ENCODE measurements around the gene OR1I1.
A peak's percentile ranks its signal among the peaks of the same experiment; 100 is the strongest.

The OR1I1 gene

GRCh38 chr19:15107061-15108010, 25.3 kb downstream of the OR1I1 start, which contains the start of gene SYDE1:
Gene SYDE1 (plus strand): TSS chr19:15107401. CDS start chr19:15107434, 33 bp downstream.
- POLR2A ChIA-PET = no interaction called here
- peaks cover 0 to 11% (median under 1%) of the 10 kb centered on the region in 4 experiments for H3K36me3 ChIP-seq (ENCODE audit: control insufficient read depth in 4 of 4, insufficient read depth in 4 of 4, low read length in 3 of 4)
- peaks cover 0 to 15% (median 13%) of the 10 kb centered on the region in 4 experiments for H3K4me1 ChIP-seq (ENCODE audit: control extremely low read depth in 1 of 4, control insufficient read depth in 4 of 4, insufficient read depth in 4 of 4, low read length in 3 of 4)
- CTCF ChIA-PET = interaction anchor here (1.0 to 1.1 kb wide), 2 partner anchors 25 to 42 kb away, joined by 3 read pairs; partner anchors contain the start of gene OR1I1
- H3K9me3 ChIP-seq (ENCODE audit: control extremely low read depth in 1 of 5, control insufficient read depth in 4 of 5, insufficient read depth in 2 of 5, low read depth in 1 of 5, low read length in 4 of 5) = peaks cover 0 to 24% (median 11%) of the 10 kb centered on the region in 5 experiments
- peak within 1 kb of the TSS; percentile 50 to 86 (median 69) for H3K4me3 ChIP-seq (ENCODE audit: control insufficient read depth in 1 of 7, extremely low read depth in 1 of 7, insufficient read depth in 4 of 7, low read depth in 2 of 7, low read length in 6 of 7)
- H3K27ac ChIP-seq (ENCODE audit: insufficient read depth in 1 of 2, low read depth in 1 of 2, low read length in 2 of 2, poor library complexity in 1 of 2, severe bottlenecking in 2 of 2) = peak within 1 kb of the TSS in 1 of 2 experiments; percentile 36
- under 1% methylated on average over 27 of the region's 78 CpGs for WGBS (ENCODE audit: insufficient coverage)
- H3K27me3 ChIP-seq (replicated peaks in 2 of 5; ENCODE audit: control insufficient read depth in 4 of 5, insufficient read depth in 5 of 5, low read length in 4 of 5) = peaks cover 0 to 6% (median 0%) of the 10 kb centered on the region in 5 experiments
- DNase-seq = peak in 2 of 3 donors; percentile 33 to 51

GRCh38 chr19:15108145-15108844, 26.3 kb downstream of the OR1I1 start:
- Histone ChIP-seq H3K4me3 (ENCODE audit: control insufficient read depth in 1 of 7, extremely low read depth in 1 of 7, insufficient read depth in 4 of 7, low read depth in 2 of 7, low read length in 6 of 7) (peak overlapping the region in 6 of 7 experiments; percentile 58 to 86 (median 70)), H3K27me3 (replicated peaks in 2 of 5; ENCODE audit: control insufficient read depth in 4 of 5, insufficient read depth in 5 of 5, low read length in 4 of 5) (peaks cover 0 to 6% (median 0%) of the 10 kb centered on the region in 5 experiments), H3K27ac (ENCODE audit: insufficient read depth in 1 of 2, low read depth in 1 of 2, low read length in 2 of 2, poor library complexity in 1 of 2, severe bottlenecking in 2 of 2) (peak overlapping the region in 1 of 2 experiments; percentile 36), H3K36me3 (ENCODE audit: control insufficient read depth in 4 of 4, insufficient read depth in 4 of 4, low read length in 3 of 4) (peaks cover 0 to 17% (median 1%) of the 10 kb centered on the region in 4 experiments), H3K9me3 (ENCODE audit: control extremely low read depth in 1 of 5, control insufficient read depth in 4 of 5, insufficient read depth in 2 of 5, low read depth in 1 of 5, low read length in 4 of 5) (peaks cover 0 to 17% (median 11%) of the 10 kb centered on the region in 5 experiments), H3K4me1 (ENCODE audit: control extremely low read depth in 1 of 4, control insufficient read depth in 4 of 4, insufficient read depth in 4 of 4, low read length in 3 of 4) (peaks cover 0 to 15% (median 13%) of the 10 kb centered on the region in 4 experiments)
- DNase-seq = no peak
- ChIA-PET CTCF (interaction anchor here (0.6 to 1.1 kb wide), 3 partner anchors 8 to 82 kb away, joined by 3 read pairs; no protein-coding TSS in a partner anchor), POLR2A (no interaction called here)
- 60% methylated on average over 8 of the region's 10 CpGs for WGBS (ENCODE audit: insufficient coverage)

GRCh38 chr19:15108845-15109767, 27.1 kb downstream of the OR1I1 start:
- H3K36me3 ChIP-seq (ENCODE audit: control insufficient read depth in 4 of 4, insufficient read depth in 4 of 4, low read length in 3 of 4) = peaks cover 0 to 26% (median 1%) of the 10 kb centered on the region in 4 experiments
- peaks cover 0 to 15% (median 13%) of the 10 kb centered on the region in 4 experiments for H3K4me1 ChIP-seq (ENCODE audit: control extremely low read depth in 1 of 4, control insufficient read depth in 4 of 4, insufficient read depth in 4 of 4, low read length in 3 of 4)
- ChIA-PET CTCF (interaction anchor here (0.9 to 1.3 kb wide), 4 partner anchors 8 to 40 kb away, joined by 3 to 5 read pairs (median 3); no protein-coding TSS in a partner anchor), POLR2A (no interaction called here)
- DNase-seq = no peak
- H3K27me3 ChIP-seq (replicated peaks in 2 of 5; ENCODE audit: control insufficient read depth in 4 of 5, insufficient read depth in 5 of 5, low read length in 4 of 5) = peaks cover 0 to 6% (median 0%) of the 10 kb centered on the region in 5 experiments
- 97% methylated on average over 14 of the region's 21 CpGs for WGBS (ENCODE audit: insufficient coverage)
- H3K27ac ChIP-seq (ENCODE audit: insufficient read depth in 1 of 2, low read depth in 1 of 2, low read length in 2 of 2, poor library complexity in 1 of 2, severe bottlenecking in 2 of 2) = no peak overlapping the region
- peaks cover 0 to 11% (median 5%) of the 10 kb centered on the region in 5 experiments for H3K9me3 ChIP-seq (ENCODE audit: control extremely low read depth in 1 of 5, control insufficient read depth in 4 of 5, insufficient read depth in 2 of 5, low read depth in 1 of 5, low read length in 4 of 5)
- no peak overlapping the region for H3K4me3 ChIP-seq (ENCODE audit: control insufficient read depth in 1 of 7, extremely low read depth in 1 of 7, insufficient read depth in 4 of 7, low read depth in 2 of 7, low read length in 6 of 7)

GRCh38 chr19:15109768-15110417, 27.9 kb downstream of the OR1I1 start:
- ChIA-PET CTCF (interaction anchor here (1.2 to 1.3 kb wide), 2 partner anchors 9 to 17 kb away, joined by 3 to 5 read pairs; no protein-coding TSS in a partner anchor), POLR2A (no interaction called here)
- peaks cover 0 to 6% (median 0%) of the 10 kb centered on the region in 5 experiments for H3K27me3 ChIP-seq (replicated peaks in 2 of 5; ENCODE audit: control insufficient read depth in 4 of 5, insufficient read depth in 5 of 5, low read length in 4 of 5)
- 97% methylated on average over 36 of the region's 49 CpGs for WGBS (ENCODE audit: insufficient coverage)
- peaks cover 2 to 33% (median 3%) of the 10 kb centered on the region in 4 experiments for H3K36me3 ChIP-seq (ENCODE audit: control insufficient read depth in 4 of 4, insufficient read depth in 4 of 4, low read length in 3 of 4)
- no peak overlapping the region for H3K27ac ChIP-seq (ENCODE audit: insufficient read depth in 1 of 2, low read depth in 1 of 2, low read length in 2 of 2, poor library complexity in 1 of 2, severe bottlenecking in 2 of 2)
- DNase-seq = no peak
- peaks cover 0 to 4% (median 0%) of the 10 kb centered on the region in 5 experiments for H3K9me3 ChIP-seq (ENCODE audit: control extremely low read depth in 1 of 5, control insufficient read depth in 4 of 5, insufficient read depth in 2 of 5, low read depth in 1 of 5, low read length in 4 of 5)
- H3K4me1 ChIP-seq (ENCODE audit: control extremely low read depth in 1 of 4, control insufficient read depth in 4 of 4, insufficient read depth in 4 of 4, low read length in 3 of 4) = peaks cover 0 to 15% (median 13%) of the 10 kb centered on the region in 4 experiments
- H3K4me3 ChIP-seq (ENCODE audit: control insufficient read depth in 1 of 7, extremely low read depth in 1 of 7, insufficient read depth in 4 of 7, low read depth in 2 of 7, low read length in 6 of 7) = no peak overlapping the region

- DNase-seq = no peak
- H3K27ac ChIP-seq (ENCODE audit: insufficient read depth in 1 of 2, low read depth in 1 of 2, low read length in 2 of 2, poor library complexity in 1 of 2, severe bottlenecking in 2 of 2) = no peak overlapping the region
- H3K9me3 ChIP-seq (ENCODE audit: control extremely low read depth in 1 of 5, control insufficient read depth in 4 of 5, insufficient read depth in 2 of 5, low read depth in 1 of 5, low read length in 4 of 5) = no peaks in the 10 kb centered on the region
- peaks cover 2 to 38% (median 6%) of the 10 kb centered on the region in 4 experiments for H3K36me3 ChIP-seq (ENCODE audit: control insufficient read depth in 4 of 4, insufficient read depth in 4 of 4, low read length in 3 of 4)
- ChIA-PET CTCF (interaction anchor here (1.3 kb wide), 1 partner anchor 18 kb away, joined by 3 read pairs; no protein-coding TSS in a partner anchor), POLR2A (no interaction called here)
- peaks cover 0 to 15% (median 14%) of the 10 kb centered on the region in 4 experiments for H3K4me1 ChIP-seq (ENCODE audit: control extremely low read depth in 1 of 4, control insufficient read depth in 4 of 4, insufficient read depth in 4 of 4, low read length in 3 of 4)
- 97% methylated on average over 12 of the region's 17 CpGs for WGBS (ENCODE audit: insufficient coverage)
- no peak overlapping the region for H3K4me3 ChIP-seq (ENCODE audit: control insufficient read depth in 1 of 7, extremely low read depth in 1 of 7, insufficient read depth in 4 of 7, low read depth in 2 of 7, low read length in 6 of 7)
- H3K27me3 ChIP-seq (replicated peaks in 2 of 5; ENCODE audit: control insufficient read depth in 4 of 5, insufficient read depth in 5 of 5, low read length in 4 of 5) = peaks cover 0 to 6% (median 0%) of the 10 kb centered on the region in 5 experiments
These were observed 28.4 kb downstream of the OR1I1 start for GRCh38 chr19:15110418-15110815.
